ENCODE results near the gene FCRL2. TPM values are rescaled to one million over a fixed set of nuclear protein-coding genes. Genes with fewer than 3 reads are reported as not detected.
A peak's percentile ranks its signal among the peaks of the same experiment; 100 is the strongest.

Gene FCRL2
- 1 to 10 TPM in 2 of 6 donors, under 1 TPM in 4; 0.46 to 3.1 (median 0.68) TPM for total RNA-seq

- DNase-seq: no peak
- Histone ChIP-seq H3K9me3 (no peaks in the 10 kb centered on the region), H3K4me3 (no peak within 1 kb of the TSS), H3K4me1 (peaks cover 0 to 3% (median 0%) of the 10 kb centered on the region in 4 donors), H3K36me3 (no peaks in the 10 kb centered on the region), H3K27ac (no peak within 1 kb of the TSS), H3K27me3 (no peaks in the 10 kb centered on the region)
- no peak for ATAC-seq (ENCODE audit: low FRiP score in 2 of 2)
- no peak for TF ChIP-seq CTCF (IDR thresholded peaks at IDR 0.05)
- no peak for TF ChIP-seq POLR2AphosphoS5 (IDR thresholded peaks at IDR 0.05)
- TF ChIP-seq POLR2A (IDR thresholded peaks at IDR 0.05): no peak
- no peak for TF ChIP-seq EP300 (IDR thresholded peaks at IDR 0.05)
- WGBS, 2 donors: 65 to 66% methylated on average over 1 of the region's 1 CpG
Observed at GRCh38 chr1:157776971-157777391, at the start of gene FCRL2. Gene FCRL2 (minus strand): TSS chr1:157777132. CDS start chr1:157777073, 59 bp downstream.

- no peaks in the 10 kb centered on the region for H3K4me1 ChIP-seq
- WGBS, 2 donors: 77 to 85% methylated on average over 2 of the region's 2 CpGs
- ATAC-seq (ENCODE audit: low FRiP score in 2 of 2) (no peak), DNase-seq (no peak)
- no peak overlapping the region for H3K4me3 ChIP-seq
- TF ChIP-seq POLR2AphosphoS5 (IDR thresholded peaks at IDR 0.05) (no peak), CTCF (IDR thresholded peaks at IDR 0.05) (no peak), EP300 (IDR thresholded peaks at IDR 0.05) (no peak), POLR2A (IDR thresholded peaks at IDR 0.05) (no peak)
- H3K9me3 ChIP-seq: no peaks in the 10 kb centered on the region
- H3K36me3 ChIP-seq: no peaks in the 10 kb centered on the region
- H3K27me3 ChIP-seq: no peaks in the 10 kb centered on the region
- no peak overlapping the region for H3K27ac ChIP-seq
Observed at GRCh38 chr1:157820299-157820698, 43.4 kb upstream of the FCRL2 start.

- no peaks in the 10 kb centered on the region for H3K4me1 ChIP-seq
Observed at GRCh38 chr1:157819896-157820295, 43.0 kb upstream of the FCRL2 start, which contains the start of gene FCRL1. Gene FCRL1 (minus strand): TSS chr1:157820120. CDS start chr1:157820037, 83 bp downstream.

GRCh38 chr1:157819215-157819614, 42.3 kb upstream of the FCRL2 start:
- whole genome bisulfite sequencing, 2 donors: 78 to 81% methylated on average over 2 of the region's 2 CpGs
- TF ChIP-seq EP300 (IDR thresholded peaks at IDR 0.05) (no peak), CTCF (IDR thresholded peaks at IDR 0.05) (no peak), POLR2A (IDR thresholded peaks at IDR 0.05) (no peak), POLR2AphosphoS5 (IDR thresholded peaks at IDR 0.05) (no peak)
- Histone ChIP-seq H3K27me3 (no peaks in the 10 kb centered on the region), H3K4me1 (no peaks in the 10 kb centered on the region), H3K4me3 (no peak overlapping the region), H3K9me3 (peaks cover 0 to 6% (median 0%) of the 10 kb centered on the region in 4 donors), H3K36me3 (no peaks in the 10 kb centered on the region), H3K27ac (no peak overlapping the region)
- no peak for DNase-seq
- no peak for ATAC-seq (ENCODE audit: low FRiP score in 2 of 2)

More at GRCh38 chr1:157819896-157820295, 43.0 kb upstream of the FCRL2 start, which contains the start of gene FCRL1:
- Histone ChIP-seq H3K36me3 (no peaks in the 10 kb centered on the region), H3K4me3 (no peak within 1 kb of the TSS), H3K9me3 (no peaks in the 10 kb centered on the region), H3K27ac (no peak within 1 kb of the TSS), H3K27me3 (no peaks in the 10 kb centered on the region)
- TF ChIP-seq CTCF (IDR thresholded peaks at IDR 0.05): no peak
- no peak for TF ChIP-seq POLR2AphosphoS5 (IDR thresholded peaks at IDR 0.05)
- no peak for TF ChIP-seq POLR2A (IDR thresholded peaks at IDR 0.05)
- TF ChIP-seq EP300 (IDR thresholded peaks at IDR 0.05): no peak
- ATAC-seq (ENCODE audit: low FRiP score in 2 of 2) (peak in 1 of 2 donors; percentile 17), DNase-seq (no peak)
- 54 to 67% methylated on average over 3 of the region's 3 CpGs for WGBS, 2 donors

- H3K27me3 ChIP-seq: no peaks in the 10 kb centered on the region
- TF ChIP-seq CTCF (IDR thresholded peaks at IDR 0.05) (no peak), POLR2AphosphoS5 (IDR thresholded peaks at IDR 0.05) (no peak), EP300 (IDR thresholded peaks at IDR 0.05) (no peak), POLR2A (IDR thresholded peaks at IDR 0.05) (no peak)
- WGBS, 2 donors: 77 to 89% methylated on average over 1 of the region's 1 CpG
- ATAC-seq (ENCODE audit: low FRiP score in 2 of 2) (no peak), DNase-seq (no peak)
- no peaks in the 10 kb centered on the region for H3K36me3 ChIP-seq
- no peak overlapping the region for H3K27ac ChIP-seq
- H3K4me3 ChIP-seq: no peak overlapping the region
- H3K9me3 ChIP-seq: peaks cover 0 to 6% (median 0%) of the 10 kb centered on the region in 4 donors
- H3K4me1 ChIP-seq: no peaks in the 10 kb centered on the region
Observed at GRCh38 chr1:157813269-157813668, 36.3 kb upstream of the FCRL2 start.

All from upper lobe of left lung (tissue), 6 donors.